ENCODE measurements around the gene B3GAT3.
"Not testable (repeated sequence)": the region's sequence is repeated elsewhere in the genome, so short reads cannot be mapped to it uniquely, and the experiment has no call there.

B3GAT3 gene

DNA sequence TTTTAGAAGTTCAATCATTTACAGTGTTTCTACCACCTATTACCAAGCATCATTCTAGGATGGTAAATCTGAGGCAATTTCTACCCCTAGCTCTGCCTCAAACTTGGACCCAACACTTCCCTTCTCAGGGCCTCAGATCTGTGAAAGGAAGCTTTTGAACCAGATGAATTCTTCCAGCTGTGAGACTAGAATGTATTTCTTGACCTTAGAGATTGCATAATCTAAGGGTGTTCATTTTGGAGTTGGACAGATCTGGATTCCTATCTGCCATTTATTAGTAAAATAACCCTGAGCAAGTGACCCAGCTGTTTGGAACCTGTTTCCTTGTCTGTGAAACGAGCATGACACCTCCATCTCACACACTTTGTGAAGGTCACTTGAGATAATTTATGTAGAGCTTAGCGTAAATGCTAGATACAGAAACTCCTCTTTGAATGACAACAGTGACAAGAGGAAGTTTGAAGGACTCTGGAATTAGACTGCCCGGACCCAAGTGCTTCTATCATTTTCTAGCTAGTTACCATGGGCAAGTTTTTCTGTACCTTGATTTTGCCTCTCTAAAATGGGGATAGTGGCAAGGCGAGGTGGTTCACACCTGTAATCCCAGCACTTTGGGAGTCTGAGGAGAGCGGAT, 35.1 kb upstream of the B3GAT3 start:
- Histone ChIP-seq H3K36me3 (ENCODE audit: control insufficient read depth, insufficient read depth, low read length) (no peaks in the 10 kb centered on the region), H3K4me1 (ENCODE audit: control insufficient read depth, insufficient read depth, low read length, poor library complexity, severe bottlenecking) (peaks cover under 1% of the 10 kb centered on the region), H3K27me3 (replicated peaks; ENCODE audit: control insufficient read depth, insufficient read depth, low read length, poor library complexity, severe bottlenecking) (no peaks in the 10 kb centered on the region), H3K9me3 (ENCODE audit: control insufficient read depth, low read length) (no peaks in the 10 kb centered on the region), H3K27ac (ENCODE audit: insufficient read depth, low read length, poor library complexity, severe bottlenecking) (no peak overlapping the region), H3K4me3 (ENCODE audit: insufficient read depth, low read depth, low read length, poor library complexity, severe bottlenecking) (no peak overlapping the region)
- DNase-seq: no peak

GRCh38 chr11:62654297-62654696, 32.5 kb upstream of the B3GAT3 start:
- Histone ChIP-seq H3K27me3 (replicated peaks; ENCODE audit: control insufficient read depth, insufficient read depth, low read length, poor library complexity, severe bottlenecking) (no peaks in the 10 kb centered on the region), H3K4me1 (ENCODE audit: control insufficient read depth, insufficient read depth, low read length, poor library complexity, severe bottlenecking) (peaks cover 4% of the 10 kb centered on the region), H3K4me3 (ENCODE audit: insufficient read depth, low read depth, low read length, poor library complexity, severe bottlenecking) (no peak overlapping the region), H3K27ac (ENCODE audit: insufficient read depth, low read length, poor library complexity, severe bottlenecking) (no peak overlapping the region), H3K36me3 (ENCODE audit: control insufficient read depth, insufficient read depth, low read length) (peaks cover 5% of the 10 kb centered on the region), H3K9me3 (ENCODE audit: control insufficient read depth, low read length) (no peaks in the 10 kb centered on the region)
- no peak for DNase-seq

GRCh38 chr11:62652161-62653006, 30.6 kb upstream of the B3GAT3 start:
- Histone ChIP-seq H3K27me3 (replicated peaks; ENCODE audit: control insufficient read depth, insufficient read depth, low read length, poor library complexity, severe bottlenecking) (no peaks in the 10 kb centered on the region), H3K27ac (ENCODE audit: insufficient read depth, low read length, poor library complexity, severe bottlenecking) (peak overlapping the region; percentile 93), H3K9me3 (ENCODE audit: control insufficient read depth, low read length) (no peaks in the 10 kb centered on the region), H3K36me3 (ENCODE audit: control insufficient read depth, insufficient read depth, low read length) (peaks cover 12% of the 10 kb centered on the region), H3K4me3 (ENCODE audit: insufficient read depth, low read depth, low read length, poor library complexity, severe bottlenecking) (peak overlapping the region; percentile 91), H3K4me1 (ENCODE audit: control insufficient read depth, insufficient read depth, low read length, poor library complexity, severe bottlenecking) (peaks cover 4% of the 10 kb centered on the region)
- DNase-seq: peak in 2 of 3 donors; percentile 55 to 60

GRCh38 chr11:62650283-62650682, 28.5 kb upstream of the B3GAT3 start:
- not testable (repeated sequence) for H3K4me1 ChIP-seq (ENCODE audit: control insufficient read depth, insufficient read depth, low read length, poor library complexity, severe bottlenecking); H3K4me3 ChIP-seq (ENCODE audit: insufficient read depth, low read depth, low read length, poor library complexity, severe bottlenecking); H3K9me3 ChIP-seq (ENCODE audit: control insufficient read depth, low read length); H3K27me3 ChIP-seq (replicated peaks; ENCODE audit: control insufficient read depth, insufficient read depth, low read length, poor library complexity, severe bottlenecking); H3K27ac ChIP-seq (ENCODE audit: insufficient read depth, low read length, poor library complexity, severe bottlenecking); DNase-seq
- peaks cover 12% of the 10 kb centered on the region for H3K36me3 ChIP-seq (ENCODE audit: control insufficient read depth, insufficient read depth, low read length)

DNA sequence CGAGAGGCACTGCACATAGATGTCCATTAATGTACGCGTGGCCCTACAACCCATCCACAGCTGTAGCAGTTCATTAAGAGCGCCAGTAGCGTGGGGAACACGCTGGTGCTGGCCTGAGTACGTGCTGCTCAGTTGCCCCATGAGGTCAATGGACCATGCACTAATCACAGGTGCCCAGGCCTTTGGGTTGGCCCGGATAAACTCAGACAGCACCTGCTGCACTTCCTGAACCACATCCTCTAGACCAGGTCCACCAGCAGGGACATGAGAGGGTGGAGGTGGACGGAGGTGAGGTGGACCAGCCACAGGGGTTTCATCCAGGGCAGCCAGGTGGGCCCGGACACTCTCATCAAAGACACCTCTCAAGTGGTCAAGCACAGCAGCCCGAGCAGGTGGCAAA, 27.7 kb upstream of the B3GAT3 start:
- peaks cover 13% of the 10 kb centered on the region for H3K36me3 ChIP-seq (ENCODE audit: control insufficient read depth, insufficient read depth, low read length)
- peaks cover 12% of the 10 kb centered on the region for H3K4me1 ChIP-seq (ENCODE audit: control insufficient read depth, insufficient read depth, low read length, poor library complexity, severe bottlenecking)
- H3K27ac ChIP-seq (ENCODE audit: insufficient read depth, low read length, poor library complexity, severe bottlenecking): no peak overlapping the region
- H3K4me3 ChIP-seq (ENCODE audit: insufficient read depth, low read depth, low read length, poor library complexity, severe bottlenecking): no peak overlapping the region
- H3K9me3 ChIP-seq (ENCODE audit: control insufficient read depth, low read length): no peaks in the 10 kb centered on the region
- no peak for DNase-seq
- H3K27me3 ChIP-seq (replicated peaks; ENCODE audit: control insufficient read depth, insufficient read depth, low read length, poor library complexity, severe bottlenecking): no peaks in the 10 kb centered on the region

DNA sequence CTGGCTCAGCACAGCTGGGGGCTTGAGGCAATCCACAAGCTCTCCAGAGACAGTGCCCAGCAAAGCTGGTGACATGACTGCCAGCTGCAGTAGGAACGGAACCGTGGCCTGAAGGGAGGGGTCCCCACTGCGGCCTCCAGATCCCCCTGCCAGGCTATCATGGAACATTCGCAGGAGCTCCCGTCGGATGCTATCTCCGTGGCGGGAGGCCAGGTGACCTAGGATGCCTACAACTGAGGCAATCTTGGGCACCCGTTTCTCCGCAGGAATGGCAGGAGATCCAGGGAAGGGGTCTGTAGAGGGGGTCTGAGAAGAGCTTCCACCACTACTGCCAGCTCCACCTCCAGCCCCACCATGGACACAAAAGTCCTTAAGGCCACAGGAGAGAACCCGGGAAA, 27.2 kb upstream of the B3GAT3 start:
- no peaks in the 10 kb centered on the region for H3K27me3 ChIP-seq (replicated peaks; ENCODE audit: control insufficient read depth, insufficient read depth, low read length, poor library complexity, severe bottlenecking)
- H3K36me3 ChIP-seq (ENCODE audit: control insufficient read depth, insufficient read depth, low read length): peaks cover 15% of the 10 kb centered on the region
- no peak for DNase-seq
- H3K9me3 ChIP-seq (ENCODE audit: control insufficient read depth, low read length): no peaks in the 10 kb centered on the region
- H3K4me1 ChIP-seq (ENCODE audit: control insufficient read depth, insufficient read depth, low read length, poor library complexity, severe bottlenecking): peaks cover 12% of the 10 kb centered on the region
- H3K27ac ChIP-seq (ENCODE audit: insufficient read depth, low read length, poor library complexity, severe bottlenecking): no peak overlapping the region
- H3K4me3 ChIP-seq (ENCODE audit: insufficient read depth, low read depth, low read length, poor library complexity, severe bottlenecking): no peak overlapping the region

- Histone ChIP-seq H3K9me3 (ENCODE audit: control insufficient read depth, low read length) (no peaks in the 10 kb centered on the region), H3K4me1 (ENCODE audit: control insufficient read depth, insufficient read depth, low read length, poor library complexity, severe bottlenecking) (peaks cover 12% of the 10 kb centered on the region), H3K27me3 (replicated peaks; ENCODE audit: control insufficient read depth, insufficient read depth, low read length, poor library complexity, severe bottlenecking) (no peaks in the 10 kb centered on the region), H3K36me3 (ENCODE audit: control insufficient read depth, insufficient read depth, low read length) (peaks cover 15% of the 10 kb centered on the region), H3K4me3 (ENCODE audit: insufficient read depth, low read depth, low read length, poor library complexity, severe bottlenecking) (no peak overlapping the region), H3K27ac (ENCODE audit: insufficient read depth, low read length, poor library complexity, severe bottlenecking) (no peak overlapping the region)
- no peak for DNase-seq
Measured at GRCh38 chr11:62648185-62648966, 26.6 kb upstream of the B3GAT3 start.

GRCh38 chr11:62647609-62648005, 25.8 kb upstream of the B3GAT3 start:
- no peaks in the 10 kb centered on the region for H3K9me3 ChIP-seq (ENCODE audit: control insufficient read depth, low read length)
- no peak for DNase-seq
- peaks cover 12% of the 10 kb centered on the region for H3K4me1 ChIP-seq (ENCODE audit: control insufficient read depth, insufficient read depth, low read length, poor library complexity, severe bottlenecking)
- peaks cover 19% of the 10 kb centered on the region for H3K36me3 ChIP-seq (ENCODE audit: control insufficient read depth, insufficient read depth, low read length)
- H3K27ac ChIP-seq (ENCODE audit: insufficient read depth, low read length, poor library complexity, severe bottlenecking): no peak overlapping the region
- no peak overlapping the region for H3K4me3 ChIP-seq (ENCODE audit: insufficient read depth, low read depth, low read length, poor library complexity, severe bottlenecking)
- H3K27me3 ChIP-seq (replicated peaks; ENCODE audit: control insufficient read depth, insufficient read depth, low read length, poor library complexity, severe bottlenecking): no peaks in the 10 kb centered on the region

DNA sequence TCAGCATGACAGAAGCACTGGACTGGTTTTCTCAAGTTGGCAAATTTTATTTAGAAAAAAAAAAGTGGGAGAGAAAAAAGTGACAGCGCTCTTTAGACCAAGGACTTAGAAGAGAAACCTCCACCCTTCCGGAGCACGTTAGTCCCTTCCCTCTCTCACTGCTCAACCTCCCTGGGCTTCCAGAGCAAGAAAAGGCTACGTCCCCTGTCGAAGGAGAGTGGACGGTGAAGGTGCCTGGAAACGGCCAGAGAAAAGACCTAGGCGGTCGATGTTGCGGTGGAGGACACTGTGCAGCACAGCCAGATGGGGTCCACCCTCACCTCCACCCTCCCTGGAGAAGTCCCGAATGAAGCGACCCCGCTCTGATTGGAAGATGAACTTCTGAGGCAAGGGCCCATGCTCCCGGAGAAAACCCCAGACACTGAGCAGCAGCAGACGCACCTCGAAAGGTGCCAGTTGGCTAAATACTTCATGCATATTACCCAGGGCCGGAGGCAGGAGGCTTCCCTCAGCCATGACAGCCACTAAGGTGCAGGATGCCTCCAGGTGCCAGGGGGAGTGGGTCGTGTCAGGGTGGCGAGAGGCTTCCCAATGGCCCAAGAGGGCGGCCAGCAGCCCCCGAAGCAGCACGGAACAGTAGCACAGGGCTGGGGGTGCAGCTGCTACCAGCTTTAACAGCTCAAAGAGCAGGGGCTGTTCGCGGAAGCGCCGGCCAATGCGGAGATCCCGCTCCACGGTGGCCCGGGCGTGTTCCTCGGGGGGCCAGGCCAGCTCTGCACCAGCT, 25.2 kb upstream of the B3GAT3 start:
- no peaks in the 10 kb centered on the region for H3K27me3 ChIP-seq (replicated peaks; ENCODE audit: control insufficient read depth, insufficient read depth, low read length, poor library complexity, severe bottlenecking)

More for the DNA sequence above, 25.2 kb upstream of the B3GAT3 start:
- H3K36me3 ChIP-seq (ENCODE audit: control insufficient read depth, insufficient read depth, low read length): peaks cover 22% of the 10 kb centered on the region
- peaks cover 12% of the 10 kb centered on the region for H3K4me1 ChIP-seq (ENCODE audit: control insufficient read depth, insufficient read depth, low read length, poor library complexity, severe bottlenecking)
- H3K27ac ChIP-seq (ENCODE audit: insufficient read depth, low read length, poor library complexity, severe bottlenecking): peak overlapping the region; percentile 6
- H3K4me3 ChIP-seq (ENCODE audit: insufficient read depth, low read depth, low read length, poor library complexity, severe bottlenecking): no peak overlapping the region
- H3K9me3 ChIP-seq (ENCODE audit: control insufficient read depth, low read length): no peaks in the 10 kb centered on the region
- DNase-seq: no peak

Measured in effector memory CD4-positive, alpha-beta T cell (primary cell).